Activated gamma-delta T cell treated with anti-CD3 and anti-CD28 coated beads, Interleukin-2, amount 50 U/mL, for 16 hours (primary cell): ENCODE data around the gene DCLK1.

Experiments
- DNase-seq: peaks from one replicate; pipeline ENCODE4 v3.0.0-alpha.2; 2020; ENCODE audit warnings: low read depth

Gene DCLK1

GRCh38 chr13:35743165-35743564, 388.0 kb downstream of the DCLK1 start:
- DNase-seq = no peak

GRCh38 chr13:35741657-35742056, 389.5 kb downstream of the DCLK1 start:
- DNase-seq = no peak

GRCh38 chr13:35736876-35737275, 394.3 kb downstream of the DCLK1 start:
- DNase-seq = no peak

DNA sequence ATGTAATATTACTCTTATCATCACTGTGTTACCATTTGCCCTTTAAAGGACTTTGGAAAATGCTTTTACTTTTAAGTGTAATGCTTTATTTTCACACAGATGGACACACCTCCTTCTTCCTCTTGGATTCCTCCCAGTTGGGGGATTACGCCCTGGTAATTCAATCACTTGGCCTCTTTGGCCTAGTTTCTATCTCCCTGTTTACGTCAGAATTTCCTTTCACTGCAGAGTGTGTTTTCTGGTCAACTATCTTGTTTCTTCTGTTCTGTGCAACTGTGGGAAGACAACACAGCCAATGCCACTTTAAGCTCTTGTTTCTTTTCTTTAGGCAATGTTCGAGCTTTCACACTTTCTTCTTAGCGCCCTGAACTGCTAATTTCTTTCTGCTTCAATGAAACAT, 397.4 kb downstream of the DCLK1 start:
- DNase-seq = no peak

DNA sequence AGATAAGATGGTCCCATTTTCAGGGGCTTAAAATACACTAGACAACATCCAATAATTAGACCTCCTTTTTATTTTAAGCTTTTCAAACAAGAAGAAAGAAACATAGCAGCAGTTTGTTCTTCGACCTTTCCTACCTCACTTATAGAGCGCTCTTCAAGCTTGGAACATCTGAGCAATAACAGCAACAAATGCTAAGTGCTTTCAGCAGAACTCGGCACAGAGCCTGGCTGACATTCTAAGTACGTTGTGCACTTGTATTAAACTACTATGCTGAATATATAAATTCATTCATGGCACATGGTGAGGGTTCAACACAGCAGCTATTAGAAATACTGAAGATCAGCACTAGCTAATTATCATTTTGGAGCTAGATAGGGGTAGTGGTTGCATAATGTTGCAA, 398.6 kb downstream of the DCLK1 start:
- no peak for DNase-seq

GRCh38 chr13:35731471-35731870, 399.7 kb downstream of the DCLK1 start:
- DNase-seq = no peak

GRCh38 chr13:35729926-35730627, 401.1 kb downstream of the DCLK1 start:
- no peak for DNase-seq

DNA sequence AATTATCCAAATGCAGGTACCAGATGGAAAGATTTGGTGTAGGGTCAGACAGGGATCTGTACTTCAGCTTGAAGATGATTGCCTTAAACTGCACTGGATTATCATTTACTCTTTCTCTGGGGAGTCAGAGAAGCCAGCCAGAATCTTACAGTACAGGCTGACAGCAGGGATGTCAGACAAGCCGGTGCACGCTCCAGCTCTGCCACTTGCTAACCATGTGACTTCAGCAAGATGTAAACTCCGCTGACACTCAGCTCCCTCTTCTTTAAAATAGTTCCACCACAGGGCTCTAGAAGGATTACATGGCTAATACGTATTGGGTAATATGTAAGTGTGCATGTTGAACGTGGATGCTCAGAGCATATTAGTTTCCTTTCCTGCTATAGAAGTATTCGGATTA, 403.3 kb downstream of the DCLK1 start:
- no peak for DNase-seq

DNA sequence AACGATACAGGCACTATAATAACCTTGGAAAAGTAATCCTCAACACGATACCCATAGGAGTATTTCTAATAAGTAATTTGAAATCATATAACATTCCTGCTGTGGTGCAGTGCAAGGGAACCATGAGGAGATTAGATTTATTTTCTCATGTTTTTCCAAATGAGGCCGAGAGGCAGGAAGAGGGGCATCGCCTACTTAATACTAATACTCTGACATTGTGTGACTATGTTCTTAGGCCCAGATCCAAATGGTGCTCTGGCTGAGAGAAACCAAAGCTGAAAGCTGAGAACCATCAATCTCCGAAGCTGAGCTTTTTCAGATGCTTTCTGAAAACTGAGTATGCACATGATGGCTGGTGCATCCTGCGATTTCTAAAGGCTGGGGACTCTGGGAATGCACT, 406.7 kb downstream of the DCLK1 start:
- no peak for DNase-seq

- DNase-seq = no peak
Observed at GRCh38 chr13:35723821-35724220, 407.4 kb downstream of the DCLK1 start.

- no peak for DNase-seq
Observed at GRCh38 chr13:35723053-35723461, 408.1 kb downstream of the DCLK1 start.

DNA sequence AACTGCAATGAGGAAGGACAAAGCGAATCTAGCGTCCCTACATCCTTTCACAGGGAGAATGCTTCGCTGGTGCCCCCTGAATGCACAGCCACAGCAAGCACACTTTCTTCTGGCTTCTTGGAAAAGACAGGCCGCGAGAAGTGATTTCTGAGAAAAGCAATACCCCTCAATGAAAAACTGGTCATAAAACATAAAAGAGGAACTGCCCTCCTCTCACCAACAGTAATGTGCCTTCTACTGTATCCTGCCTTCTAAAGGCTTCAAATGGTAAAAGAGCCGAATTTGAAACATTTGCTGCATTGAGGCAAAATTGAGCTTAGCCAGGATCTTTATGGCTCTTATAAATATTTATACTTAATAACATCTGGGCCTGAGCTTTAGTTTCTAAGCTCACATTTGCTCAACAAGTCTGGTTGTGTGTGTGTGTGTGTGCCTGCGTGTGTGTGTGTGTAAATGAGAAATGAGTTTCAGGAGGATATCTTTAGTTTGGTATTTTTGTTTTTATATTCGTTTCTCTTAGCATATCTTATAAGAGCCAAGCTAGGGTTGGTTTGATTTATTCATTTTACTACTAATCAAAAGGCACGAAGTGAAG, 408.6 kb downstream of the DCLK1 start:
- DNase-seq = no peak

- DNase-seq = no peak
Observed at GRCh38 chr13:35720690-35721554, 410.3 kb downstream of the DCLK1 start.

- no peak for DNase-seq
Observed at GRCh38 chr13:35720290-35720689, 410.9 kb downstream of the DCLK1 start.
